Mesothelial cell of epicardium (in vitro differentiated cells): ENCODE data around the gene CACNB3. TPM values are rescaled to one million over a fixed set of nuclear protein-coding genes. Genes with fewer than 3 reads are reported as not detected.

Experiments used
- DNase-seq, 2 experiments: peaks; one replicate each; pipeline ENCODE4 v3.0.0; 2021; ENCODE audit warnings: low spot score in 2 of 2; ENCODE audit not compliant: unreplicated experiment in 2 of 2
- H3K27ac Mint-ChIP-seq: 2 replicates; pipeline ENCODE4 v1.8.0; 2021; ENCODE audit warnings: mixed read lengths
- H3K27me3 Mint-ChIP-seq: 2 replicates; pipeline ENCODE4 v1.8.0; 2021; ENCODE audit warnings: low read depth, mixed read lengths
- H3K36me3 Mint-ChIP-seq: 2 replicates; pipeline ENCODE4 v1.8.0; 2021; ENCODE audit warnings: mixed read lengths
- H3K4me1 Mint-ChIP-seq: 2 replicates; pipeline ENCODE4 v1.8.0; 2021; ENCODE audit warnings: mixed read lengths
- H3K4me3 Mint-ChIP-seq: 2 replicates; pipeline ENCODE4 v1.8.0; 2021; ENCODE audit warnings: mild to moderate bottlenecking, moderate library complexity, mixed read lengths
- H3K9me3 Mint-ChIP-seq: 2 replicates; pipeline ENCODE4 v1.8.0; 2021; ENCODE audit warnings: mixed read lengths
- CTCF ChIP-seq: fragments of 200-600 bp; sonication (generic); IDR thresholded peaks from one replicate; pipeline ENCODE4 v1.5.0; 2021; ENCODE audit warnings: antibody characterized with exemption; ENCODE audit not compliant: unreplicated experiment
- total RNA-seq: library from RNA; stranded (reverse); gene quantifications from 3 replicates; pipeline ENCODE4 v1.2.1, GENCODE V29; 2021

CACNB3 gene
- total RNA-seq, 1 donor from 2014 or later, result 114 TPM

GRCh38 chr12:48779869-48780268 lies 38.4 kb upstream of the CACNB3 start:
- Mint-ChIP-seq H3K4me3 (no peak overlapping the region), H3K36me3 (peaks cover 12% of the 10 kb centered on the region), H3K4me1 (peaks cover 3% of the 10 kb centered on the region), H3K27ac (peak overlapping the region; percentile 64), H3K9me3 (no peaks in the 10 kb centered on the region), H3K27me3 (no peaks in the 10 kb centered on the region)
- no peak for TF ChIP-seq CTCF
- DNase-seq, result no peak

GRCh38 chr12:48780381-48781025 lies 37.8 kb upstream of the CACNB3 start:
- Mint-ChIP-seq H3K27ac (peak overlapping the region; percentile 64), H3K4me3 (no peak overlapping the region)

GRCh38 chr12:48781750-48782456 lies 36.4 kb upstream of the CACNB3 start:
- H3K27ac Mint-ChIP-seq, result no peak overlapping the region
- TF ChIP-seq CTCF, result no peak
- no peaks in the 10 kb centered on the region for H3K9me3 Mint-ChIP-seq
- H3K4me3 Mint-ChIP-seq, result no peak overlapping the region
- H3K4me1 Mint-ChIP-seq, result peaks cover 7% of the 10 kb centered on the region
- H3K36me3 Mint-ChIP-seq, result peaks cover 7% of the 10 kb centered on the region
- no peak for DNase-seq
- H3K27me3 Mint-ChIP-seq, result no peaks in the 10 kb centered on the region

More at GRCh38 chr12:48780381-48781025, 37.8 kb upstream of the CACNB3 start:
- H3K9me3 Mint-ChIP-seq, result no peaks in the 10 kb centered on the region
- H3K36me3 Mint-ChIP-seq, result peaks cover 9% of the 10 kb centered on the region
- no peak for TF ChIP-seq CTCF
- no peaks in the 10 kb centered on the region for H3K27me3 Mint-ChIP-seq
- peaks cover 3% of the 10 kb centered on the region for H3K4me1 Mint-ChIP-seq
- DNase-seq, result no peak

GRCh38 chr12:48782457-48783395 lies 35.6 kb upstream of the CACNB3 start:
- no peak for TF ChIP-seq CTCF
- H3K4me3 Mint-ChIP-seq, result no peak overlapping the region
- no peaks in the 10 kb centered on the region for H3K27me3 Mint-ChIP-seq
- peaks cover 15% of the 10 kb centered on the region for H3K4me1 Mint-ChIP-seq
- H3K27ac Mint-ChIP-seq, result no peak overlapping the region
- peaks cover 5% of the 10 kb centered on the region for H3K36me3 Mint-ChIP-seq
- no peaks in the 10 kb centered on the region for H3K9me3 Mint-ChIP-seq
- DNase-seq, result no peak

GRCh38 chr12:48783432-48783831 lies 34.9 kb upstream of the CACNB3 start:
- no peak overlapping the region for H3K27ac Mint-ChIP-seq
- no peaks in the 10 kb centered on the region for H3K9me3 Mint-ChIP-seq
- DNase-seq, result no peak
- H3K4me3 Mint-ChIP-seq, result no peak overlapping the region
- H3K27me3 Mint-ChIP-seq, result no peaks in the 10 kb centered on the region
- TF ChIP-seq CTCF, result no peak
- H3K36me3 Mint-ChIP-seq, result peaks cover 1% of the 10 kb centered on the region
- peaks cover 22% of the 10 kb centered on the region for H3K4me1 Mint-ChIP-seq
